Kidney (tissue), 14 donors: ENCODE results near the gene IGLL5. TPM values are rescaled to one million over a fixed set of nuclear protein-coding genes. Genes with fewer than 3 reads are reported as not detected.
A peak's percentile ranks its signal among the peaks of the same experiment; 100 is the strongest.

Experiments
- DNase-seq, 5 donors: peaks; one replicate each; pipeline ENCODE4 v3.0.0-alpha.2; 2013 to 2020
- FAIRE-seq: peaks from 2 replicates; lab custom pipeline; 2012; peaks lifted over from hg19 to GRCh38; lab: Jason Lieb, UNC
- H3K27ac ChIP-seq, 2 donors: one replicate each; pipeline ENCODE4 v1.7.0; 2013; ENCODE audit warnings: low read depth in 2 of 2, low read length in 2 of 2, inconsistent platforms in 1 of 2
- H3K27me3 ChIP-seq: one replicate; pipeline ENCODE4 v1.7.1; 2013; ENCODE audit warnings: low read length, inconsistent platforms; ENCODE audit not compliant: control insufficient read depth, insufficient read depth
- H3K36me3 ChIP-seq, 3 donors: one replicate each; pipeline versions ENCODE4 v1.7.0 to v1.7.1; 2013; ENCODE audit warnings: low read length in 3 of 3, control low read depth in 1 of 3, inconsistent platforms in 1 of 3; ENCODE audit not compliant: insufficient read depth in 3 of 3, control insufficient read depth in 2 of 3
- H3K4me1 ChIP-seq, 3 donors: one replicate each; pipeline versions ENCODE4 v1.7.0 to v1.7.1; 2013; ENCODE audit warnings: low read length in 3 of 3, inconsistent platforms in 1 of 3, low read depth in 1 of 3; ENCODE audit not compliant: control insufficient read depth in 2 of 3, insufficient read depth in 2 of 3
- H3K4me3 ChIP-seq, 3 donors: one replicate each; pipeline versions ENCODE4 v1.7.0 to v1.8.1; 2013; ENCODE audit warnings: low read length in 3 of 3, control low read depth in 1 of 3, inconsistent platforms in 1 of 3
- H3K9ac ChIP-seq, 3 donors: one replicate each; pipeline versions ENCODE4 v1.7.0 to v1.7.1; 2013; ENCODE audit warnings: low read length in 3 of 3, control low read depth in 1 of 3, inconsistent platforms in 1 of 3
- H3K9me3 ChIP-seq, 3 donors: one replicate each; pipeline versions ENCODE4 v1.7.0 to v1.7.1; 2013; ENCODE audit warnings: low read length in 3 of 3, control low read depth in 1 of 3, inconsistent platforms in 1 of 3; ENCODE audit not compliant: control insufficient read depth in 2 of 3, insufficient read depth in 1 of 3
- intact Hi-C: fragments of 100-400 bp; cut with DNase I; formaldehyde crosslinking; loops from one replicate; pipeline ENCODE4 v1.11.1; 2022
- polyA plus RNA-seq: library from polyadenylated mRNA; stranded (reverse); fragments of 350-450 nt; fragmentation: Illumina TruSeq; extraction: RNeasy Lipid Tissue Mini Kit (QIAGEN cat#74804); gene quantifications from one replicate; pipeline ENCODE4 v1.2.3, GENCODE V29; 2014; ENCODE audit warnings: low read depth, low replicate concordance; ENCODE audit not compliant: insufficient read depth
- total RNA-seq: library from RNA; stranded (reverse); fragmentation: NEBNext Ultra II Directional; extraction: Animal tissue kit (Norgen Biotek cat#: 25700); gene quantifications from one replicate; pipeline ENCODE4 v1.2.1, GENCODE V29; 2021
- TF ChIP-seq, protein P1 (sequence below): IDR thresholded peaks from 3 replicates; pipeline ENCODE4 v1.5.1; 2012; ENCODE audit warnings: mild to moderate bottlenecking, moderate library complexity, borderline replicate concordance; ENCODE audit not compliant: insufficient read depth; ENCODE audit errors: extremely low read depth
- donor health status: control.
- donor health status: control.
- donor health status: control.
- donor health status: control.
- donor health status: control.
- donor health status: DM: yes; HTN: yes; CAD: no.
- donor health status: Normal renal cell carcinoma (clear cell type).

The IGLL5 gene
- total and polyA plus RNA-seq, 2 donors from 2014 or later, result 1.9 to 103 TPM

DNA sequence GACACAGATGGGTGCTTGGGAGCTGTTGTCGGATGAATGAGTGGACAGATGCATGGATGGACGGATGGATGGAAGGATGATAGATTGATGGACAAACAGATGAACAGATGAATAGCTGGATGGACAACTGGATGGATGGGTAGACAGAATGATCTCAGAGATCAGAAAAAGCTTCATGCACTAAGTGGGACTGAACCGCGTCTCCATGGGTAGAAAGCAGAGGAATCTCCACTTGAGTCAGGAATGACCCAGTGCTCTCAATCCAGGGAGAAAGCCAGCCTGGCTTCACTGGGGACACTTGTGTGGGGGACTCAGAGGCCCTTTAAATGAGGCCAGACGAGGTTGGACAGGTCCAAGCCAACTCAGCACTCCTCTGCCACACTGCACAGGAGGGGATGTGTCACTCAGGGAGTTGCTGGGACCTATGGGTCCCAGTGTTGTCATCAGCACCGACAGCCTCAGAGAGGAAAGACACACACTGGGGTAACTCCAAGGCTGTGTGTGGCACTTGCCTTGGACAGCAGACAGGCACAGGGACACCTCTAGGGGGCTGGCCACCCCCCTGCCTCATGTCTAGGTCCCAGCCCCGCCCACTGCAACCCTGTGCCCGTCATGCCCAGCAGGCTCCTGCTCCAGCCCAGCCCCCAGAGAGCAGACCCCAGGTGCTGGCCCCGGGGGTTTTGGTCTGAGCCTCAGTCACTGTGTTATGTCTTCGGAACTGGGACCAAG is 5.6 kb downstream of the IGLL5 start:
- H3K9me3 ChIP-seq, result no peaks in the 10 kb centered on the region
- no peak overlapping the region for H3K4me3 ChIP-seq
- TF ChIP-seq, protein P1, sequence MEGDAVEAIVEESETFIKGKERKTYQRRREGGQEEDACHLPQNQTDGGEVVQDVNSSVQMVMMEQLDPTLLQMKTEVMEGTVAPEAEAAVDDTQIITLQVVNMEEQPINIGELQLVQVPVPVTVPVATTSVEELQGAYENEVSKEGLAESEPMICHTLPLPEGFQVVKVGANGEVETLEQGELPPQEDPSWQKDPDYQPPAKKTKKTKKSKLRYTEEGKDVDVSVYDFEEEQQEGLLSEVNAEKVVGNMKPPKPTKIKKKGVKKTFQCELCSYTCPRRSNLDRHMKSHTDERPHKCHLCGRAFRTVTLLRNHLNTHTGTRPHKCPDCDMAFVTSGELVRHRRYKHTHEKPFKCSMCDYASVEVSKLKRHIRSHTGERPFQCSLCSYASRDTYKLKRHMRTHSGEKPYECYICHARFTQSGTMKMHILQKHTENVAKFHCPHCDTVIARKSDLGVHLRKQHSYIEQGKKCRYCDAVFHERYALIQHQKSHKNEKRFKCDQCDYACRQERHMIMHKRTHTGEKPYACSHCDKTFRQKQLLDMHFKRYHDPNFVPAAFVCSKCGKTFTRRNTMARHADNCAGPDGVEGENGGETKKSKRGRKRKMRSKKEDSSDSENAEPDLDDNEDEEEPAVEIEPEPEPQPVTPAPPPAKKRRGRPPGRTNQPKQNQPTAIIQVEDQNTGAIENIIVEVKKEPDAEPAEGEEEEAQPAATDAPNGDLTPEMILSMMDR, result no peak
- no peaks in the 10 kb centered on the region for H3K36me3 ChIP-seq
- intact Hi-C loops, result no loop called here
- H3K4me1 ChIP-seq, result no peaks in the 10 kb centered on the region
- FAIRE-seq (no peak), DNase-seq (no peak)
- no peaks in the 10 kb centered on the region for H3K27me3 ChIP-seq
- H3K27ac ChIP-seq, result no peak overlapping the region
- no peak overlapping the region for H3K9ac ChIP-seq

GRCh38 chr22:22893891-22894739 is 6.5 kb downstream of the IGLL5 start:
- no peak for FAIRE-seq

GRCh38 chr22:22894740-22895731 is 7.4 kb downstream of the IGLL5 start:
- DNase-seq, result peak in 1 of 5 donors; percentile 17
- Histone ChIP-seq H3K36me3 (no peaks in the 10 kb centered on the region), H3K27me3 (no peaks in the 10 kb centered on the region), H3K27ac (no peak overlapping the region), H3K4me1 (no peaks in the 10 kb centered on the region), H3K9ac (no peak overlapping the region), H3K9me3 (no peaks in the 10 kb centered on the region), H3K4me3 (no peak overlapping the region)
- TF ChIP-seq, protein P1, result no peak
- intact Hi-C loops, result no loop called here
- no peak for FAIRE-seq

More at GRCh38 chr22:22893891-22894739, 6.5 kb downstream of the IGLL5 start:
- Histone ChIP-seq H3K36me3 (no peaks in the 10 kb centered on the region), H3K9ac (no peak overlapping the region), H3K27me3 (no peaks in the 10 kb centered on the region), H3K4me1 (no peaks in the 10 kb centered on the region), H3K4me3 (no peak overlapping the region), H3K9me3 (no peaks in the 10 kb centered on the region), H3K27ac (no peak overlapping the region)
- TF ChIP-seq, protein P1, result no peak
- no peak for DNase-seq
- intact Hi-C loops, result no loop called here
